Measurements from ENCODE around the gene SNIP1. TPM values are rescaled to one million over a fixed set of nuclear protein-coding genes. Genes with fewer than 3 reads are reported as not detected.

The SNIP1 gene
- total and polyA plus RNA-seq, 2 experiments from 2014 or later, result 7.0 to 11.4 TPM

DNA sequence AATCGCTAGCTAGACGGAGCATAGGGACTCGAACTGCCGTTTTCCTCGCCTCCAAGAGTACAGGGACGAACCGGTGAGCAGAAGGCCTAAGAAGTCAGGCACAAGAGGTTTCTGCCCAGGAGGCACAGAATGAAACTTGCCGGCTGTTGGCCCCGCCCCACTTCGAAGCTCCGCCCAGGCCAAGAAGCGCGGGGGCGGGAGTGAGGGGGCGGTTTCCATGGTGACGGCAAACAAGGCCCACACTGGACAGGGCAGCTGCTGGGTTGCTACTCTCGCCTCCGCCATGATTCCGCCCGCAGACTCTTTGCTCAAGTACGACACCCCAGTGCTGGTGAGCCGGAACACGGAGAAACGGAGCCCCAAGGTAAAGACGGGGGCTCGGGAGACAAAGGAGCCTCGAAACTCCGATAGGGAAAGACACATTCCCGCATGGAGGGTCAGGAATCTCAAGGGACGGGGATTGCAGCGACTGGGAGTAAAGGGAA lies 2.7 kb upstream of the SNIP1 start, which contains the start of gene DNALI1:
Gene DNALI1, plus strand, starts transcription at position 229 of the 485 bp plus-strand sequence. Its CDS starts 55 bp downstream, at position 284.
- peaks cover 6% of the 10 kb centered on the region; the same call in 2 of the 3 replicates for H3K36me3 Mint-ChIP-seq (ENCODE audit: low read depth)
- H3K9me3 Mint-ChIP-seq, result peaks cover 6% of the 10 kb centered on the region; the same call in 2 of the 3 replicates
- Histone ChIP-seq H2AFZ (peak within 1 kb of the TSS; percentile 94), H3K4me3 (peak within 1 kb of the TSS; percentile 63), H3K79me2 (replicated peaks; ENCODE audit: insufficient read depth) (peaks cover 21% of the 10 kb centered on the region), H3F3A (replicated peaks; ENCODE audit: low read depth) (no peaks in the 10 kb centered on the region), H3K9me2 (ENCODE audit: insufficient read depth) (peaks cover 5% of the 10 kb centered on the region; the same call in 1 of the 2 replicates), H3K4me1 (ENCODE audit: insufficient read depth) (peaks cover 10% of the 10 kb centered on the region; the same call in 1 of the 2 replicates), H3K4me2 (peak within 1 kb of the TSS; percentile 84), H3K27me3 (ENCODE audit: insufficient read depth) (no peaks in the 10 kb centered on the region), H3K36me3 (ENCODE audit: insufficient read depth) (no peaks in the 10 kb centered on the region), H3K27ac (ENCODE audit: low read depth) (no peak within 1 kb of the TSS), H4K20me1 (replicated peaks; ENCODE audit: insufficient read depth) (peaks cover 11% of the 10 kb centered on the region)
- peaks cover 27% of the 10 kb centered on the region for H3K4me1 Mint-ChIP-seq
- DNase-seq (ENCODE audit: low spot score), result peak; percentile 96
- H3K27me3 Mint-ChIP-seq (ENCODE audit: insufficient read depth, low read depth, poor library complexity), result peaks cover 18% of the 10 kb centered on the region
- H3K27ac Mint-ChIP-seq, result peak within 1 kb of the TSS; percentile 93
- ATAC-seq, result peak; percentile 87
- TF ChIP-seq POLR2AphosphoS5 (IDR thresholded peaks at IDR 0.05; ENCODE audit: low read depth), result peak; percentile 62
- no peak for TF ChIP-seq EZH2phosphoT487 (IDR thresholded peaks at IDR 0.05; ENCODE audit: unreplicated experiment)
- H3K4me3 Mint-ChIP-seq, result peak within 1 kb of the TSS; percentile 92

DNA sequence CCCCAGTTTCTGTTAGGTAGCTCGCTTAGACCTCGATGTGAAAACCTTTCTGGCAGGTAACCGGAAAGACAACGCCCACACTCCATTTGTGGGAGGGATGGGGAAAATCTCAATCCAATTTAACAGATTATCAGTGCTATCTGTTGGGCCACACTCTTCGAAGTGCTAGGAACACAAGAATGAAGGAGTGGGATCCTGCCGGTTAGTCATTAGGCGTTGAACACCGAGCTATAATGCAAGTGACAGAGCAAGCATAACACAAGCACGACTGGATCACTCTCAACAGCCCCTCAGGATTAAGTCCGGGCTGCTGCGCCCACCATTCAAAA lies 531 bp downstream of the SNIP1 start:
- H3K27ac Mint-ChIP-seq, result 0 out of 2 replicates have a peak overlapping the region, but pooled peaks have one; percentile 14
- Histone ChIP-seq H3K36me3 (ENCODE audit: insufficient read depth) (peaks cover 3% of the 10 kb centered on the region; the same call in 1 of the 2 replicates), H3K4me2 (peak overlapping the region; percentile 99), H3K27me3 (ENCODE audit: insufficient read depth) (no peaks in the 10 kb centered on the region), H3K4me1 (ENCODE audit: insufficient read depth) (peaks cover 10% of the 10 kb centered on the region; the same call in 1 of the 2 replicates), H4K20me1 (replicated peaks; ENCODE audit: insufficient read depth) (peaks cover 20% of the 10 kb centered on the region), H2AFZ (peak overlapping the region; percentile 24; the same call in 1 of the 2 replicates), H3K79me2 (replicated peaks; ENCODE audit: insufficient read depth) (peaks cover 46% of the 10 kb centered on the region), H3K9me2 (ENCODE audit: insufficient read depth) (peaks cover 5% of the 10 kb centered on the region; the same call in 1 of the 2 replicates), H3K27ac (ENCODE audit: low read depth) (no peak overlapping the region), H3K4me3 (peak overlapping the region; percentile 91), H3F3A (replicated peaks; ENCODE audit: low read depth) (no peaks in the 10 kb centered on the region)
- no peak for ATAC-seq
- peak overlapping the region; percentile 98 for H3K4me3 Mint-ChIP-seq
- DNase-seq (ENCODE audit: low spot score), result peak; percentile 16
- H3K36me3 Mint-ChIP-seq (ENCODE audit: low read depth), result peaks cover 25% of the 10 kb centered on the region
- peaks cover 27% of the 10 kb centered on the region for H3K4me1 Mint-ChIP-seq
- H3K9me3 Mint-ChIP-seq, result peaks cover 6% of the 10 kb centered on the region; the same call in 2 of the 3 replicates
- H3K27me3 Mint-ChIP-seq (ENCODE audit: insufficient read depth, low read depth, poor library complexity), result peaks cover 18% of the 10 kb centered on the region
- TF ChIP-seq POLR2AphosphoS5 (IDR thresholded peaks at IDR 0.05; ENCODE audit: low read depth), result no peak
- TF ChIP-seq ZNF331 (CRISPR knock-in tag; IDR thresholded peaks at IDR 0.05; ENCODE audit: low read depth), result no peak
- TF ChIP-seq STAT1 (IDR thresholded peaks at IDR 0.05; ENCODE audit: unreplicated experiment), result no peak
- TF ChIP-seq ZNF114 (CRISPR knock-in tag; IDR thresholded peaks at IDR 0.05), result no peak
- no peak for TF ChIP-seq JUNB (IDR thresholded peaks at IDR 0.05; ENCODE audit: unreplicated experiment)
- TF ChIP-seq, protein P1, sequence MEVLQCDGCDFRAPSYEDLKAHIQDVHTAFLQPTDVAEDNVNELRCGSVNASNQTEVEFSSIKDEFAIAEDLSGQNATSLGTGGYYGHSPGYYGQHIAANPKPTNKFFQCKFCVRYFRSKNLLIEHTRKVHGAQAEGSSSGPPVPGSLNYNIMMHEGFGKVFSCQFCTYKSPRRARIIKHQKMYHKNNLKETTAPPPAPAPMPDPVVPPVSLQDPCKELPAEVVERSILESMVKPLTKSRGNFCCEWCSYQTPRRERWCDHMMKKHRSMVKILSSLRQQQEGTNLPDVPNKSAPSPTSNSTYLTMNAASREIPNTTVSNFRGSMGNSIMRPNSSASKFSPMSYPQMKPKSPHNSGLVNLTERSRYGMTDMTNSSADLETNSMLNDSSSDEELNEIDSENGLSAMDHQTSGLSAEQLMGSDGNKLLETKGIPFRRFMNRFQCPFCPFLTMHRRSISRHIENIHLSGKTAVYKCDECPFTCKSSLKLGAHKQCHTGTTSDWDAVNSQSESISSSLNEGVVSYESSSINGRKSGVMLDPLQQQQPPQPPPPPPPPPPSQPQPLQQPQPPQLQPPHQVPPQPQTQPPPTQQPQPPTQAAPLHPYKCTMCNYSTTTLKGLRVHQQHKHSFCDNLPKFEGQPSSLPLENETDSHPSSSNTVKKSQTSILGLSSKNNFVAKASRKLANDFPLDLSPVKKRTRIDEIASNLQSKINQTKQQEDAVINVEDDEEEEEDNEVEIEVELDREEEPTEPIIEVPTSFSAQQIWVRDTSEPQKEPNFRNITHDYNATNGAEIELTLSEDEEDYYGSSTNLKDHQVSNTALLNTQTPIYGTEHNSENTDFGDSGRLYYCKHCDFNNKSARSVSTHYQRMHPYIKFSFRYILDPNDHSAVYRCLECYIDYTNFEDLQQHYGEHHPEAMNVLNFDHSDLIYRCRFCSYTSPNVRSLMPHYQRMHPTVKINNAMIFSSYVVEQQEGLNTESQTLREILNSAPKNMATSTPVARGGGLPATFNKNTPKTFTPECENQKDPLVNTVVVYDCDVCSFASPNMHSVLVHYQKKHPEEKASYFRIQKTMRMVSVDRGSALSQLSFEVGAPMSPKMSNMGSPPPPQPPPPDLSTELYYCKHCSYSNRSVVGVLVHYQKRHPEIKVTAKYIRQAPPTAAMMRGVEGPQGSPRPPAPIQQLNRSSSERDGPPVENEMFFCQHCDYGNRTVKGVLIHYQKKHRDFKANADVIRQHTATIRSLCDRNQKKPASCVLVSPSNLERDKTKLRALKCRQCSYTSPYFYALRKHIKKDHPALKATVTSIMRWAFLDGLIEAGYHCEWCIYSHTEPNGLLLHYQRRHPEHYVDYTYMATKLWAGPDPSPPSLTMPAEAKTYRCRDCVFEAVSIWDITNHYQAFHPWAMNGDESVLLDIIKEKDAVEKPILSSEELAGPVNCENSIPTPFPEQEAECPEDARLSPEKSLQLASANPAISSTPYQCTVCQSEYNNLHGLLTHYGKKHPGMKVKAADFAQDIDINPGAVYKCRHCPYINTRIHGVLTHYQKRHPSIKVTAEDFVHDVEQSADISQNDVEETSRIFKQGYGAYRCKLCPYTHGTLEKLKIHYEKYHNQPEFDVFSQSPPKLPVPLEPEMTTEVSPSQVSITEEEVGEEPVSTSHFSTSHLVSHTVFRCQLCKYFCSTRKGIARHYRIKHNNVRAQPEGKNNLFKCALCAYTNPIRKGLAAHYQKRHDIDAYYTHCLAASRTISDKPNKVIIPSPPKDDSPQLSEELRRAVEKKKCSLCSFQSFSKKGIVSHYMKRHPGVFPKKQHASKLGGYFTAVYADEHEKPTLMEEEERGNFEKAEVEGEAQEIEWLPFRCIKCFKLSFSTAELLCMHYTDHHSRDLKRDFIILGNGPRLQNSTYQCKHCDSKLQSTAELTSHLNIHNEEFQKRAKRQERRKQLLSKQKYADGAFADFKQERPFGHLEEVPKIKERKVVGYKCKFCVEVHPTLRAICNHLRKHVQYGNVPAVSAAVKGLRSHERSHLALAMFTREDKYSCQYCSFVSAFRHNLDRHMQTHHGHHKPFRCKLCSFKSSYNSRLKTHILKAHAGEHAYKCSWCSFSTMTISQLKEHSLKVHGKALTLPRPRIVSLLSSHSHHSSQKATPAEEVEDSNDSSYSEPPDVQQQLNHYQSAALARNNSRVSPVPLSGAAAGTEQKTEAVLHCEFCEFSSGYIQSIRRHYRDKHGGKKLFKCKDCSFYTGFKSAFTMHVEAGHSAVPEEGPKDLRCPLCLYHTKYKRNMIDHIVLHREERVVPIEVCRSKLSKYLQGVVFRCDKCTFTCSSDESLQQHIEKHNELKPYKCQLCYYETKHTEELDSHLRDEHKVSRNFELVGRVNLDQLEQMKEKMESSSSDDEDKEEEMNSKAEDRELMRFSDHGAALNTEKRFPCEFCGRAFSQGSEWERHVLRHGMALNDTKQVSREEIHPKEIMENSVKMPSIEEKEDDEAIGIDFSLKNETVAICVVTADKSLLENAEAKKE (CRISPR knock-in tag; IDR thresholded peaks at IDR 0.05), result no peak
- TF ChIP-seq, protein P2, sequence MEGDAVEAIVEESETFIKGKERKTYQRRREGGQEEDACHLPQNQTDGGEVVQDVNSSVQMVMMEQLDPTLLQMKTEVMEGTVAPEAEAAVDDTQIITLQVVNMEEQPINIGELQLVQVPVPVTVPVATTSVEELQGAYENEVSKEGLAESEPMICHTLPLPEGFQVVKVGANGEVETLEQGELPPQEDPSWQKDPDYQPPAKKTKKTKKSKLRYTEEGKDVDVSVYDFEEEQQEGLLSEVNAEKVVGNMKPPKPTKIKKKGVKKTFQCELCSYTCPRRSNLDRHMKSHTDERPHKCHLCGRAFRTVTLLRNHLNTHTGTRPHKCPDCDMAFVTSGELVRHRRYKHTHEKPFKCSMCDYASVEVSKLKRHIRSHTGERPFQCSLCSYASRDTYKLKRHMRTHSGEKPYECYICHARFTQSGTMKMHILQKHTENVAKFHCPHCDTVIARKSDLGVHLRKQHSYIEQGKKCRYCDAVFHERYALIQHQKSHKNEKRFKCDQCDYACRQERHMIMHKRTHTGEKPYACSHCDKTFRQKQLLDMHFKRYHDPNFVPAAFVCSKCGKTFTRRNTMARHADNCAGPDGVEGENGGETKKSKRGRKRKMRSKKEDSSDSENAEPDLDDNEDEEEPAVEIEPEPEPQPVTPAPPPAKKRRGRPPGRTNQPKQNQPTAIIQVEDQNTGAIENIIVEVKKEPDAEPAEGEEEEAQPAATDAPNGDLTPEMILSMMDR (conservative IDR thresholded peaks at IDR 0.05; ENCODE audit: low read depth in 2 of 2), result no peak
- no peak for TF ChIP-seq CREB1 (CRISPR knock-in tag; IDR thresholded peaks at IDR 0.05; ENCODE audit: low read depth)
- TF ChIP-seq, protein P3, sequence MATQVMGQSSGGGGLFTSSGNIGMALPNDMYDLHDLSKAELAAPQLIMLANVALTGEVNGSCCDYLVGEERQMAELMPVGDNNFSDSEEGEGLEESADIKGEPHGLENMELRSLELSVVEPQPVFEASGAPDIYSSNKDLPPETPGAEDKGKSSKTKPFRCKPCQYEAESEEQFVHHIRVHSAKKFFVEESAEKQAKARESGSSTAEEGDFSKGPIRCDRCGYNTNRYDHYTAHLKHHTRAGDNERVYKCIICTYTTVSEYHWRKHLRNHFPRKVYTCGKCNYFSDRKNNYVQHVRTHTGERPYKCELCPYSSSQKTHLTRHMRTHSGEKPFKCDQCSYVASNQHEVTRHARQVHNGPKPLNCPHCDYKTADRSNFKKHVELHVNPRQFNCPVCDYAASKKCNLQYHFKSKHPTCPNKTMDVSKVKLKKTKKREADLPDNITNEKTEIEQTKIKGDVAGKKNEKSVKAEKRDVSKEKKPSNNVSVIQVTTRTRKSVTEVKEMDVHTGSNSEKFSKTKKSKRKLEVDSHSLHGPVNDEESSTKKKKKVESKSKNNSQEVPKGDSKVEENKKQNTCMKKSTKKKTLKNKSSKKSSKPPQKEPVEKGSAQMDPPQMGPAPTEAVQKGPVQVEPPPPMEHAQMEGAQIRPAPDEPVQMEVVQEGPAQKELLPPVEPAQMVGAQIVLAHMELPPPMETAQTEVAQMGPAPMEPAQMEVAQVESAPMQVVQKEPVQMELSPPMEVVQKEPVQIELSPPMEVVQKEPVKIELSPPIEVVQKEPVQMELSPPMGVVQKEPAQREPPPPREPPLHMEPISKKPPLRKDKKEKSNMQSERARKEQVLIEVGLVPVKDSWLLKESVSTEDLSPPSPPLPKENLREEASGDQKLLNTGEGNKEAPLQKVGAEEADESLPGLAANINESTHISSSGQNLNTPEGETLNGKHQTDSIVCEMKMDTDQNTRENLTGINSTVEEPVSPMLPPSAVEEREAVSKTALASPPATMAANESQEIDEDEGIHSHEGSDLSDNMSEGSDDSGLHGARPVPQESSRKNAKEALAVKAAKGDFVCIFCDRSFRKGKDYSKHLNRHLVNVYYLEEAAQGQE (IDR thresholded peaks at IDR 0.05; ENCODE audit: unreplicated experiment), result no peak

Measured in GM23338 (cell line).